GM18858 (cell line): ENCODE measurements around the gene MYO3B.

Experiments
- ATAC-seq: cut with Tn5 transposase; IDR thresholded peaks from one replicate; pipeline ENCODE4 v1.9.1; 2021; ENCODE audit not compliant: unreplicated experiment

MYO3B gene

GRCh38 chr2:170177950-170178781 is at the start of gene MYO3B:
TSS of gene MYO3B (plus strand) at chr2:170178147. CDS start at chr2:170178288, 141 bp downstream.
- ATAC-seq, result peak; percentile 33

- ATAC-seq, result no peak
Measured at GRCh38 chr2:170139276-170139967, 38.5 kb upstream of the MYO3B start.

- no peak for ATAC-seq
Measured at GRCh38 chr2:170140561-170140960, 37.4 kb upstream of the MYO3B start.

- no peak for ATAC-seq
Measured at GRCh38 chr2:170141865-170142264, 36.1 kb upstream of the MYO3B start.

- ATAC-seq, result no peak
Measured at GRCh38 chr2:170142502-170142901, 35.4 kb upstream of the MYO3B start.

GRCh38 chr2:170143045-170143717 is 34.8 kb upstream of the MYO3B start:
- ATAC-seq, result no peak

- ATAC-seq, result no peak
Measured at GRCh38 chr2:170144761-170145160, 33.2 kb upstream of the MYO3B start.

- no peak for ATAC-seq
Measured at GRCh38 chr2:170145191-170145590, 32.8 kb upstream of the MYO3B start.

GRCh38 chr2:170145675-170146432 is 32.1 kb upstream of the MYO3B start:
- no peak for ATAC-seq

GRCh38 chr2:170146784-170147183 is 31.2 kb upstream of the MYO3B start:
- no peak for ATAC-seq

GRCh38 chr2:170147576-170147975 is 30.4 kb upstream of the MYO3B start:
- no peak for ATAC-seq

- no peak for ATAC-seq
Measured at GRCh38 chr2:170148161-170148560, 29.8 kb upstream of the MYO3B start.

- ATAC-seq, result no peak
Measured at GRCh38 chr2:170152421-170152820, 25.5 kb upstream of the MYO3B start.

GRCh38 chr2:170155022-170155722 is 22.8 kb upstream of the MYO3B start:
- peak; percentile 56 for ATAC-seq

- ATAC-seq, result no peak
Measured at GRCh38 chr2:170155723-170156253, 22.2 kb upstream of the MYO3B start.

- ATAC-seq, result no peak
Measured at GRCh38 chr2:170156592-170156991, 21.4 kb upstream of the MYO3B start.

- ATAC-seq, result no peak
Measured at GRCh38 chr2:170157025-170157684, 20.8 kb upstream of the MYO3B start.

GRCh38 chr2:170159060-170159459 is 18.9 kb upstream of the MYO3B start:
- ATAC-seq, result no peak

- no peak for ATAC-seq
Measured at GRCh38 chr2:170161516-170162270, 16.3 kb upstream of the MYO3B start.
